ENCODE results near the gene BIN1.

DNA sequence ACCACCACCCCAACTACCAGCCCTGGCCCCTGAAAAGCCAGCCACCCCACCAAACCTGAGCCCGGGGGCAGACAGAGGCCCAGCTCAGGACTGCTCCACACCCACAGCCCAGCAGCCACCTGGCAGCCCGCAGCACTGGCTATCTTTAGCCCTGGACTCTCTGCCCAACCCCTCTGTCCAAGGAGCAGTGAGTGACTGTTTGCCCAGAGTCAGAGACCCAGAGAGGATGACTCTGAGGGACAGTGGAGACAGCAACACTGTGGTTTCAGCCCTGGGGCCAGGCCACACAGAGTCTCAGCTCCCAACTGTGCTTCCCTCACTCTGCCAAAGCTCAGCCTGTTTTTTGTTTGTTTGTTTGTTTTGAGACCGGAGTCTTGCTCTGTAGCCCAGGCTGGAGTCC lies 32.6 kb downstream of the BIN1 start:
- no peak for TF ChIP-seq CEBPB (IDR thresholded peaks at IDR 0.05; ENCODE audit: low read depth, low read length)
- TF ChIP-seq MXI1 (IDR thresholded peaks at IDR 0.05; ENCODE audit: borderline replicate concordance, low read depth, low read length): no peak
- no peak for TF ChIP-seq SMC3 (IDR thresholded peaks at IDR 0.05; ENCODE audit: low read depth, low read length)
- TF ChIP-seq, protein P1, sequence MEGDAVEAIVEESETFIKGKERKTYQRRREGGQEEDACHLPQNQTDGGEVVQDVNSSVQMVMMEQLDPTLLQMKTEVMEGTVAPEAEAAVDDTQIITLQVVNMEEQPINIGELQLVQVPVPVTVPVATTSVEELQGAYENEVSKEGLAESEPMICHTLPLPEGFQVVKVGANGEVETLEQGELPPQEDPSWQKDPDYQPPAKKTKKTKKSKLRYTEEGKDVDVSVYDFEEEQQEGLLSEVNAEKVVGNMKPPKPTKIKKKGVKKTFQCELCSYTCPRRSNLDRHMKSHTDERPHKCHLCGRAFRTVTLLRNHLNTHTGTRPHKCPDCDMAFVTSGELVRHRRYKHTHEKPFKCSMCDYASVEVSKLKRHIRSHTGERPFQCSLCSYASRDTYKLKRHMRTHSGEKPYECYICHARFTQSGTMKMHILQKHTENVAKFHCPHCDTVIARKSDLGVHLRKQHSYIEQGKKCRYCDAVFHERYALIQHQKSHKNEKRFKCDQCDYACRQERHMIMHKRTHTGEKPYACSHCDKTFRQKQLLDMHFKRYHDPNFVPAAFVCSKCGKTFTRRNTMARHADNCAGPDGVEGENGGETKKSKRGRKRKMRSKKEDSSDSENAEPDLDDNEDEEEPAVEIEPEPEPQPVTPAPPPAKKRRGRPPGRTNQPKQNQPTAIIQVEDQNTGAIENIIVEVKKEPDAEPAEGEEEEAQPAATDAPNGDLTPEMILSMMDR (conservative IDR thresholded peaks at IDR 0.05; ENCODE audit: low read depth, low read length): no peak
- no peak for TF ChIP-seq MAZ (IDR thresholded peaks at IDR 0.05; ENCODE audit: borderline replicate concordance, low read depth, low read length)
- no peak for TF ChIP-seq POLR2A (IDR thresholded peaks at IDR 0.05; ENCODE audit: low read depth, low read length)
- no peak for TF ChIP-seq RAD21 (IDR thresholded peaks at IDR 0.05; ENCODE audit: low read length)
- no peak for TF ChIP-seq RFX5 (IDR thresholded peaks at IDR 0.05; ENCODE audit: low read depth, low read length)
- TF ChIP-seq, protein P2, sequence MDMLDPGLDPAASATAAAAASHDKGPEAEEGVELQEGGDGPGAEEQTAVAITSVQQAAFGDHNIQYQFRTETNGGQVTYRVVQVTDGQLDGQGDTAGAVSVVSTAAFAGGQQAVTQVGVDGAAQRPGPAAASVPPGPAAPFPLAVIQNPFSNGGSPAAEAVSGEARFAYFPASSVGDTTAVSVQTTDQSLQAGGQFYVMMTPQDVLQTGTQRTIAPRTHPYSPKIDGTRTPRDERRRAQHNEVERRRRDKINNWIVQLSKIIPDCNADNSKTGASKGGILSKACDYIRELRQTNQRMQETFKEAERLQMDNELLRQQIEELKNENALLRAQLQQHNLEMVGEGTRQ (IDR thresholded peaks at IDR 0.05; ENCODE audit: low read depth, low read length): no peak
- TF ChIP-seq CHD1 (IDR thresholded peaks at IDR 0.05; ENCODE audit: low read depth, low read length): no peak
- TF ChIP-seq MAFK (IDR thresholded peaks at IDR 0.05; ENCODE audit: low read depth, low read length): no peak

Measured in IMR-90 (cell line).